Measurements from ENCODE around the gene SERPIND1.

Gene SERPIND1

DNA sequence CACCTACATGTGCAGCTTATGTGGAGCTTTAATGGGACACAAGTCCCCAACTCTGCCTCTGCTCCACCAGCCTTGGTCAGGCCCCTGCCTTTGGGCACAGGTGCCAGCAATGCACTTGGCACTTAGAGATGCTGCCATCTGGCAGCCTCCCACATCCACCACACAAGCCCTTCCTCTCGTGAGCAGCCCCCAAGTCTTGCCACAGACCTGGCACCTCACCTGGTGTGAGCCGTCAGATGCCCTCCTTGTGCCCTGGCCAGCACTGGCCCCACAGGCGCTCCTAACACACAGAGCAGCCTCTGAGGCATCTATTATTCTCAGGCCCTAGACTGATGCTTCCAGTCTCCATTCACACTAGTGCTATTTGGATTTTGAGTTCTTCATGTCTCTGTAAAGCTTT, 24.5 kb upstream of the SERPIND1 start:
- no peaks in the 10 kb centered on the region for H3F3A ChIP-seq (ENCODE audit: low read depth)
- no peak overlapping the region for H2AFZ ChIP-seq (ENCODE audit: low read length)
- peaks cover 60% of the 10 kb centered on the region; the same call in 1 of the 2 replicates for H3K36me3 ChIP-seq (ENCODE audit: insufficient read depth, low read length)
- no peak for TF ChIP-seq CTCF (conservative IDR thresholded peaks at IDR 0.05; ENCODE audit: low read length)
- TF ChIP-seq EZH2phosphoT487 (IDR thresholded peaks at IDR 0.05; ENCODE audit: borderline replicate concordance): no peak
- H3K4me1 ChIP-seq (ENCODE audit: insufficient read depth, low read length, poor library complexity, severe bottlenecking): no peaks in the 10 kb centered on the region
- H4K20me1 ChIP-seq (ENCODE audit: insufficient read depth, low read length, poor library complexity, severe bottlenecking): no peaks in the 10 kb centered on the region
- H3K9me2 ChIP-seq (replicated peaks; ENCODE audit: low read depth, low read length): no peaks in the 10 kb centered on the region
- H3K79me2 ChIP-seq (ENCODE audit: insufficient read depth, low read length): no peaks in the 10 kb centered on the region
- no peaks in the 10 kb centered on the region for H3K9me3 ChIP-seq (ENCODE audit: insufficient read depth, low read depth, low read length)
- H3K4me3 ChIP-seq (ENCODE audit: low read length, poor library complexity, severe bottlenecking): no peak overlapping the region
- no peaks in the 10 kb centered on the region for H3K27me3 ChIP-seq (ENCODE audit: insufficient read depth, low read length, poor library complexity, severe bottlenecking)
- H3K9ac ChIP-seq (ENCODE audit: low read depth, low read length, poor library complexity, severe bottlenecking): no peak overlapping the region
- no peak overlapping the region for H3K4me2 ChIP-seq (ENCODE audit: low read depth, low read length, poor library complexity, severe bottlenecking)

DNA sequence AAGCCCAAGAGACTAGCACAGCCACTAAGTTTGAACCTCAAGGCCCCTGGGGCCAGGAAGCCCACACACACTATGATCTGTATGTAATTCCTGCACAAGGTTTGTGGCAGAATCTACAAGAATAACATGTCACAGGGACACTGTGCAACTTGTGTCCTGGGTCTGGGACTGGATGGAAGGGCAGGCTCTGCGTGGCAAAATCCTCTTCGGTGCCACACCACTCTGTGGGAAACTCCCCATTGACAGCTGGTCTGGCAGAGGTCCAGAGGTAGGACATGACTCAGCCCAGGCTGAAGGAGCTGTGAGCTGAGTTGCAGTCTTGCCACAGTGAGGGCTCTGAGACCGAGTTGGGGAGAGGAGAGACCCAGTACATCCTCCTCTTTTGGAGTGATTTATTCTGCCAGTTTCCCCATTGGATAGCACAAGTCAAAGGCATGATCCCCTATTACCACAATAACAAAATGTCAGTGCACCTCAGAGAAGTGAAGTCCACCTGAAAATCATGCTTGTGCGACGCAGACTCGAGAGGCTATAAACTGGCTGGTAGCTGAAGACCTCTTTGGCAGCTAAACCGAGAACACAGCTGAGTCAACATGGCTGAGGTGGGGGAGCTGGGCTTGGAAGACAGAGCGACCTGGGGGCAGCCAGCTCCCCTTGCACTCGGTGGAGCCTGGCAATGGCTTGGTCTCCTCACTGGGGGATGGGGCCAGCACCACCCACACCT, 23.3 kb upstream of the SERPIND1 start:
- H3K9ac ChIP-seq (ENCODE audit: low read depth, low read length, poor library complexity, severe bottlenecking): no peak overlapping the region
- H2AFZ ChIP-seq (ENCODE audit: low read length): no peak overlapping the region
- H3K27me3 ChIP-seq (ENCODE audit: insufficient read depth, low read length, poor library complexity, severe bottlenecking): no peaks in the 10 kb centered on the region
- no peak overlapping the region for H3K4me2 ChIP-seq (ENCODE audit: low read depth, low read length, poor library complexity, severe bottlenecking)
- H3K9me2 ChIP-seq (replicated peaks; ENCODE audit: low read depth, low read length): no peaks in the 10 kb centered on the region
- no peaks in the 10 kb centered on the region for H3K79me2 ChIP-seq (ENCODE audit: insufficient read depth, low read length)
- H3K36me3 ChIP-seq (ENCODE audit: insufficient read depth, low read length): peaks cover 49% of the 10 kb centered on the region; the same call in 1 of the 2 replicates
- H4K20me1 ChIP-seq (ENCODE audit: insufficient read depth, low read length, poor library complexity, severe bottlenecking): no peaks in the 10 kb centered on the region
- no peaks in the 10 kb centered on the region for H3F3A ChIP-seq (ENCODE audit: low read depth)
- H3K4me3 ChIP-seq (ENCODE audit: low read length, poor library complexity, severe bottlenecking): no peak overlapping the region
- no peaks in the 10 kb centered on the region for H3K4me1 ChIP-seq (ENCODE audit: insufficient read depth, low read length, poor library complexity, severe bottlenecking)
- no peaks in the 10 kb centered on the region for H3K9me3 ChIP-seq (ENCODE audit: insufficient read depth, low read depth, low read length)
- TF ChIP-seq CTCF (conservative IDR thresholded peaks at IDR 0.05; ENCODE audit: low read length) (no peak), EZH2phosphoT487 (IDR thresholded peaks at IDR 0.05; ENCODE audit: borderline replicate concordance) (no peak)

DNA sequence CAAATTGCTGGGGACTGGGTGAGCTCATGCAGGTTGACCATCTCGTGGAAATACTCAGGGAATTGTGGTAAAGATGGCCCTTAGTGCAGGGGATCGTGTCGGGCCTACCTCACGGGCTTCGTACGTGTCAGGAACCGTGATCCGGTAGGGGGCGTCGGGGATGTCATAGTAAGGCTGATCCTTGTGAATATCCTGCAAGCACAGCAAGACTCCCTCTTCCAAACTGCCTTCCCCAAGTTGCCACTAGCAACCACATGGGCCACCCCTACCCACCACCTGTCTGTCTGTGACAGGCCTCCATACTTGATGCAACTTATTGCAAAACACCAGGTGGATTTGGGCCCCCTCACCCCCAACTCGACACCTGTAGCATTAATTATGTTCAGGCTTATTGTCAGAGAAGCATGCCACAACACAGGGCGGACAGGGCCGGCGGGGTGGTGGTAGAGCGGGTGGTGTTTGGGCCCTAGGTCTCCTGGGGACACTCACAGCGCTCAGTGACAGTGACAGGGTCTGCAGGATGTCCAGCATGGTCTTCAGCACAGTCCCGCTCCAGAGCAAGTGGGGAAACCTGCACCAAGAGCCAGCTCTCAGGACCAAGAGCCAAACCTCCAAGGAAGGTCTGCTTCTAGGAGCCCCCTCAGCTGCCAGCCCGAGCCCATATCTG, 22.6 kb upstream of the SERPIND1 start:
- no peak overlapping the region for H2AFZ ChIP-seq (ENCODE audit: low read length)
- H3K4me2 ChIP-seq (ENCODE audit: low read depth, low read length, poor library complexity, severe bottlenecking): no peak overlapping the region
- H3K36me3 ChIP-seq (ENCODE audit: insufficient read depth, low read length): peaks cover 48% of the 10 kb centered on the region; the same call in 1 of the 2 replicates
- H4K20me1 ChIP-seq (ENCODE audit: insufficient read depth, low read length, poor library complexity, severe bottlenecking): no peaks in the 10 kb centered on the region
- H3K4me1 ChIP-seq (ENCODE audit: insufficient read depth, low read length, poor library complexity, severe bottlenecking): no peaks in the 10 kb centered on the region
- no peak overlapping the region for H3K4me3 ChIP-seq (ENCODE audit: low read length, poor library complexity, severe bottlenecking)
- H3K79me2 ChIP-seq (ENCODE audit: insufficient read depth, low read length): no peaks in the 10 kb centered on the region
- no peaks in the 10 kb centered on the region for H3K9me3 ChIP-seq (ENCODE audit: insufficient read depth, low read depth, low read length)
- H3K27me3 ChIP-seq (ENCODE audit: insufficient read depth, low read length, poor library complexity, severe bottlenecking): no peaks in the 10 kb centered on the region
- H3K9me2 ChIP-seq (replicated peaks; ENCODE audit: low read depth, low read length): no peaks in the 10 kb centered on the region
- TF ChIP-seq EZH2phosphoT487 (IDR thresholded peaks at IDR 0.05; ENCODE audit: borderline replicate concordance) (no peak), CTCF (conservative IDR thresholded peaks at IDR 0.05; ENCODE audit: low read length) (no peak)
- H3K9ac ChIP-seq (ENCODE audit: low read depth, low read length, poor library complexity, severe bottlenecking): no peak overlapping the region
- no peaks in the 10 kb centered on the region for H3F3A ChIP-seq (ENCODE audit: low read depth)
